Tibial nerve (tissue), 4 donors: ENCODE measurements around the gene DTX4. TPM values are rescaled to one million over a fixed set of nuclear protein-coding genes. Genes with fewer than 3 reads are reported as not detected.

Experiments used
- DNase-seq, 2 donors: peaks; one replicate each; pipeline ENCODE4 v3.0.0-alpha.2; 2019; ENCODE audit warnings: low spot score in 2 of 2
- H3K27ac ChIP-seq, 4 donors: fragments of 200-600 bp; sonication (generic) in 3 of 4; one replicate each; pipeline ENCODE4 v1.5.1; 2017 to 2019; ENCODE audit warnings: mild to moderate bottlenecking in 1 of 4
- H3K27me3 ChIP-seq, 2 donors: fragments of 200-600 bp; sonication (generic) in 1 of 2; one replicate each; pipeline versions ENCODE4 v1.5.1 to v1.6.0; 2017 to 2019
- H3K36me3 ChIP-seq, 3 donors: fragments of 200-600 bp; sonication (generic); one replicate each; pipeline ENCODE4 v1.5.1; 2018 to 2019
- H3K4me1 ChIP-seq, 4 donors: fragments of 200-600 bp; sonication (generic) in 3 of 4; one replicate each; pipeline ENCODE4 v1.5.1; 2017 to 2019
- H3K4me3 ChIP-seq, 4 donors: fragments of 200-600 bp; sonication (generic) in 3 of 4; one replicate each; pipeline ENCODE4 v1.5.1; 2017 to 2019; ENCODE audit warnings: mild to moderate bottlenecking in 1 of 4, moderate library complexity in 1 of 4
- H3K9me3 ChIP-seq, 4 donors: fragments of 200-600 bp; sonication (generic) in 3 of 4; one replicate each; pipeline ENCODE4 v1.5.1; 2017 to 2019
- CTCF ChIP-seq, 5 experiments: fragments of 200-600 bp in 3 of 5; fragments of 450-650 bp in 2 of 5; sonication (generic) in 3 of 5; IDR thresholded peaks; one replicate each; pipeline ENCODE4 v1.5.1; 2016 to 2019; ENCODE audit warnings: antibody characterized with exemption in 5 of 5, mild to moderate bottlenecking in 3 of 5, moderate library complexity in 2 of 5
- EP300 ChIP-seq, 2 donors: sonication (generic); formaldehyde crosslinking; IDR thresholded peaks; one replicate each; pipeline ENCODE4 v1.6.1; 2017; ENCODE audit warnings: antibody characterized with exemption in 2 of 2, mild to moderate bottlenecking in 1 of 2
- POLR2A ChIP-seq, 2 donors: fragments of 450-650 bp; IDR thresholded peaks; one replicate each; pipeline ENCODE4 v1.6.1; 2017; ENCODE audit warnings: antibody characterized with exemption in 2 of 2, mild to moderate bottlenecking in 2 of 2, moderate library complexity in 2 of 2
- WGBS, 2 donors: methylation state at CpG; one replicate each; pipeline ENCODE4 v1.1.5; 2018; 5-methylcytosine and 5-hydroxymethylcytosine counted together
- total RNA-seq, 4 donors: library from RNA; depleted of rRNA; stranded (reverse); fragments of >200 nt; gene quantifications; one replicate each; pipeline ENCODE4 v1.1.0, GENCODE V29; 2016

Gene DTX4
- total RNA-seq, 4 donors from 2014 or later, result 17.7 to 34.5 (median 25.8) TPM

- peaks cover 0 to 41% (median 12%) of the 10 kb centered on the region in 4 donors for H3K4me1 ChIP-seq
- H3K27me3 ChIP-seq, result no peaks in the 10 kb centered on the region
- no peaks in the 10 kb centered on the region for H3K9me3 ChIP-seq
- peak; percentile 53 to 65 for DNase-seq
- H3K27ac ChIP-seq, result peak overlapping the region; percentile 88 to 98 (median 92)
- H3K4me3 ChIP-seq, result peak overlapping the region; percentile 45 to 86 (median 62)
- TF ChIP-seq CTCF (IDR thresholded peaks at IDR 0.05), result peak in 1 of 5 experiments; percentile 12
- peak in 1 of 2 donors; percentile 44 for TF ChIP-seq POLR2A (IDR thresholded peaks at IDR 0.05)
- TF ChIP-seq EP300 (IDR thresholded peaks at IDR 0.05), result peak in 1 of 2 donors; percentile 87
- 1% methylated on average over 39 of the region's 39 CpGs for WGBS, 2 donors
- peaks cover 0 to 11% (median 0%) of the 10 kb centered on the region in 3 donors for H3K36me3 ChIP-seq
Observed at GRCh38 chr11:59144579-59145345, 27.2 kb upstream of the DTX4 start.

GRCh38 chr11:59145534-59145933 lies 26.4 kb upstream of the DTX4 start:
- peak overlapping the region in 3 of 4 donors; percentile 56 to 86 (median 69) for H3K4me3 ChIP-seq
- TF ChIP-seq CTCF (IDR thresholded peaks at IDR 0.05), result no peak
- TF ChIP-seq POLR2A (IDR thresholded peaks at IDR 0.05), result no peak
- peak in 1 of 2 donors; percentile 67 for TF ChIP-seq EP300 (IDR thresholded peaks at IDR 0.05)
- 41 to 42% methylated on average over 4 of the region's 4 CpGs for WGBS, 2 donors

GRCh38 chr11:59151761-59152160 lies 20.2 kb upstream of the DTX4 start:
- Histone ChIP-seq H3K27ac (no peak overlapping the region), H3K9me3 (no peaks in the 10 kb centered on the region), H3K36me3 (peaks cover 0 to 25% (median 0%) of the 10 kb centered on the region in 3 donors), H3K4me1 (no peaks in the 10 kb centered on the region), H3K27me3 (no peaks in the 10 kb centered on the region), H3K4me3 (no peak overlapping the region)
- 100% methylated on average over 1 of the region's 1 CpG for WGBS, 2 donors
- TF ChIP-seq EP300 (IDR thresholded peaks at IDR 0.05), result no peak
- TF ChIP-seq CTCF (IDR thresholded peaks at IDR 0.05), result no peak
- no peak for TF ChIP-seq POLR2A (IDR thresholded peaks at IDR 0.05)
- no peak for DNase-seq

More at GRCh38 chr11:59145534-59145933, 26.4 kb upstream of the DTX4 start:
- no peaks in the 10 kb centered on the region for H3K27me3 ChIP-seq
- peak overlapping the region; percentile 88 to 98 (median 92) for H3K27ac ChIP-seq
- no peaks in the 10 kb centered on the region for H3K9me3 ChIP-seq
- peak in 1 of 2 donors; percentile 41 for DNase-seq
- H3K36me3 ChIP-seq, result peaks cover 0 to 11% (median 0%) of the 10 kb centered on the region in 3 donors
- H3K4me1 ChIP-seq, result peaks cover 0 to 41% (median 12%) of the 10 kb centered on the region in 4 donors

- WGBS, 2 donors, result 85 to 87% methylated on average over 8 of the region's 8 CpGs
- H3K27ac ChIP-seq, result no peak overlapping the region
Observed at GRCh38 chr11:59152312-59152951, 19.5 kb upstream of the DTX4 start.

More at GRCh38 chr11:59152312-59152951, 19.5 kb upstream of the DTX4 start:
- Histone ChIP-seq H3K9me3 (no peaks in the 10 kb centered on the region), H3K4me1 (no peaks in the 10 kb centered on the region), H3K36me3 (peaks cover 0 to 25% (median 0%) of the 10 kb centered on the region in 3 donors), H3K27me3 (no peaks in the 10 kb centered on the region), H3K4me3 (no peak overlapping the region)
- DNase-seq, result no peak
- TF ChIP-seq CTCF (IDR thresholded peaks at IDR 0.05), result no peak
- TF ChIP-seq EP300 (IDR thresholded peaks at IDR 0.05), result no peak
- TF ChIP-seq POLR2A (IDR thresholded peaks at IDR 0.05), result no peak
